ENCODE data around the gene TNRC6C. TPM values are rescaled to one million over a fixed set of nuclear protein-coding genes. Genes with fewer than 3 reads are reported as not detected.

TNRC6C gene
- total and polyA plus RNA-seq, 2 experiments from 2014 or later: 10.1 to 16.6 TPM

DNA sequence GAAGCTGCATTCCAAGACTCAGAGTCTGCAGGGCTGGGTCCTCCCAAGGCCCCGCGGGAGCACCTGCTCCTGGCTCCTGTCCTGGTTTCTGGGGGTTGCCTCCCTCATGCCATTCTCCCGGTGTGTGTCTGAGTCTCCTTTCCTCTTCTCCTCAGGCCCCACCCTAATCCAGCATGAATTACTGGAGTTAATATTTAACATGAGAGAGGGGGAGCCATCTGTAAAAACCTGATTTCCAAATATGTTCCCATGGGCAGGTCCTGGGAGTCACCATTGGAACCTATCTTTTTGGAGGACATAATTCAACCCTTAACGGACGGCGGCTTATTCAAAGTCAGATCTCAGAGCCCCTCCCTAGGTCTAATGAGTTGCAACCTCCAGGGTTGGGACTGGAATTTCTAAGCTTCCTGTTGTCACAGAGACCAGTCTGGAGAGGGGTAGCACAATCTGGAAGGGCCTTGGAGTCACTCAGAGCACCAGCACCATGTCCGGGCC, 193.1 kb downstream of the TNRC6C start:
- Histone ChIP-seq H4K20me1 (replicated peaks; ENCODE audit: insufficient read depth) (no peaks in the 10 kb centered on the region), H3K4me2 (no peak overlapping the region), H3K36me3 (ENCODE audit: insufficient read depth) (no peaks in the 10 kb centered on the region), H3K4me1 (ENCODE audit: insufficient read depth) (no peaks in the 10 kb centered on the region), H3K27ac (ENCODE audit: low read depth) (no peak overlapping the region), H3F3A (replicated peaks; ENCODE audit: low read depth) (no peaks in the 10 kb centered on the region), H3K27me3 (ENCODE audit: insufficient read depth) (no peaks in the 10 kb centered on the region), H3K9me2 (ENCODE audit: insufficient read depth) (no peaks in the 10 kb centered on the region), H3K79me2 (replicated peaks; ENCODE audit: insufficient read depth) (no peaks in the 10 kb centered on the region), H3K4me3 (no peak overlapping the region), H2AFZ (no peak overlapping the region)
- TF ChIP-seq NANOG (IDR thresholded peaks at IDR 0.05; ENCODE audit: borderline replicate concordance): no peak
- TF ChIP-seq, protein P1, sequence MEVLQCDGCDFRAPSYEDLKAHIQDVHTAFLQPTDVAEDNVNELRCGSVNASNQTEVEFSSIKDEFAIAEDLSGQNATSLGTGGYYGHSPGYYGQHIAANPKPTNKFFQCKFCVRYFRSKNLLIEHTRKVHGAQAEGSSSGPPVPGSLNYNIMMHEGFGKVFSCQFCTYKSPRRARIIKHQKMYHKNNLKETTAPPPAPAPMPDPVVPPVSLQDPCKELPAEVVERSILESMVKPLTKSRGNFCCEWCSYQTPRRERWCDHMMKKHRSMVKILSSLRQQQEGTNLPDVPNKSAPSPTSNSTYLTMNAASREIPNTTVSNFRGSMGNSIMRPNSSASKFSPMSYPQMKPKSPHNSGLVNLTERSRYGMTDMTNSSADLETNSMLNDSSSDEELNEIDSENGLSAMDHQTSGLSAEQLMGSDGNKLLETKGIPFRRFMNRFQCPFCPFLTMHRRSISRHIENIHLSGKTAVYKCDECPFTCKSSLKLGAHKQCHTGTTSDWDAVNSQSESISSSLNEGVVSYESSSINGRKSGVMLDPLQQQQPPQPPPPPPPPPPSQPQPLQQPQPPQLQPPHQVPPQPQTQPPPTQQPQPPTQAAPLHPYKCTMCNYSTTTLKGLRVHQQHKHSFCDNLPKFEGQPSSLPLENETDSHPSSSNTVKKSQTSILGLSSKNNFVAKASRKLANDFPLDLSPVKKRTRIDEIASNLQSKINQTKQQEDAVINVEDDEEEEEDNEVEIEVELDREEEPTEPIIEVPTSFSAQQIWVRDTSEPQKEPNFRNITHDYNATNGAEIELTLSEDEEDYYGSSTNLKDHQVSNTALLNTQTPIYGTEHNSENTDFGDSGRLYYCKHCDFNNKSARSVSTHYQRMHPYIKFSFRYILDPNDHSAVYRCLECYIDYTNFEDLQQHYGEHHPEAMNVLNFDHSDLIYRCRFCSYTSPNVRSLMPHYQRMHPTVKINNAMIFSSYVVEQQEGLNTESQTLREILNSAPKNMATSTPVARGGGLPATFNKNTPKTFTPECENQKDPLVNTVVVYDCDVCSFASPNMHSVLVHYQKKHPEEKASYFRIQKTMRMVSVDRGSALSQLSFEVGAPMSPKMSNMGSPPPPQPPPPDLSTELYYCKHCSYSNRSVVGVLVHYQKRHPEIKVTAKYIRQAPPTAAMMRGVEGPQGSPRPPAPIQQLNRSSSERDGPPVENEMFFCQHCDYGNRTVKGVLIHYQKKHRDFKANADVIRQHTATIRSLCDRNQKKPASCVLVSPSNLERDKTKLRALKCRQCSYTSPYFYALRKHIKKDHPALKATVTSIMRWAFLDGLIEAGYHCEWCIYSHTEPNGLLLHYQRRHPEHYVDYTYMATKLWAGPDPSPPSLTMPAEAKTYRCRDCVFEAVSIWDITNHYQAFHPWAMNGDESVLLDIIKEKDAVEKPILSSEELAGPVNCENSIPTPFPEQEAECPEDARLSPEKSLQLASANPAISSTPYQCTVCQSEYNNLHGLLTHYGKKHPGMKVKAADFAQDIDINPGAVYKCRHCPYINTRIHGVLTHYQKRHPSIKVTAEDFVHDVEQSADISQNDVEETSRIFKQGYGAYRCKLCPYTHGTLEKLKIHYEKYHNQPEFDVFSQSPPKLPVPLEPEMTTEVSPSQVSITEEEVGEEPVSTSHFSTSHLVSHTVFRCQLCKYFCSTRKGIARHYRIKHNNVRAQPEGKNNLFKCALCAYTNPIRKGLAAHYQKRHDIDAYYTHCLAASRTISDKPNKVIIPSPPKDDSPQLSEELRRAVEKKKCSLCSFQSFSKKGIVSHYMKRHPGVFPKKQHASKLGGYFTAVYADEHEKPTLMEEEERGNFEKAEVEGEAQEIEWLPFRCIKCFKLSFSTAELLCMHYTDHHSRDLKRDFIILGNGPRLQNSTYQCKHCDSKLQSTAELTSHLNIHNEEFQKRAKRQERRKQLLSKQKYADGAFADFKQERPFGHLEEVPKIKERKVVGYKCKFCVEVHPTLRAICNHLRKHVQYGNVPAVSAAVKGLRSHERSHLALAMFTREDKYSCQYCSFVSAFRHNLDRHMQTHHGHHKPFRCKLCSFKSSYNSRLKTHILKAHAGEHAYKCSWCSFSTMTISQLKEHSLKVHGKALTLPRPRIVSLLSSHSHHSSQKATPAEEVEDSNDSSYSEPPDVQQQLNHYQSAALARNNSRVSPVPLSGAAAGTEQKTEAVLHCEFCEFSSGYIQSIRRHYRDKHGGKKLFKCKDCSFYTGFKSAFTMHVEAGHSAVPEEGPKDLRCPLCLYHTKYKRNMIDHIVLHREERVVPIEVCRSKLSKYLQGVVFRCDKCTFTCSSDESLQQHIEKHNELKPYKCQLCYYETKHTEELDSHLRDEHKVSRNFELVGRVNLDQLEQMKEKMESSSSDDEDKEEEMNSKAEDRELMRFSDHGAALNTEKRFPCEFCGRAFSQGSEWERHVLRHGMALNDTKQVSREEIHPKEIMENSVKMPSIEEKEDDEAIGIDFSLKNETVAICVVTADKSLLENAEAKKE (CRISPR knock-in tag; IDR thresholded peaks at IDR 0.05): no peak
- no peak for TF ChIP-seq EZH2 (IDR thresholded peaks at IDR 0.05; ENCODE audit: low read depth, unreplicated experiment)
- TF ChIP-seq POLR2AphosphoS5 (IDR thresholded peaks at IDR 0.05; ENCODE audit: low read depth): no peak
- TF ChIP-seq STAT1 (IDR thresholded peaks at IDR 0.05; ENCODE audit: unreplicated experiment): no peak
- TF ChIP-seq, protein P2, sequence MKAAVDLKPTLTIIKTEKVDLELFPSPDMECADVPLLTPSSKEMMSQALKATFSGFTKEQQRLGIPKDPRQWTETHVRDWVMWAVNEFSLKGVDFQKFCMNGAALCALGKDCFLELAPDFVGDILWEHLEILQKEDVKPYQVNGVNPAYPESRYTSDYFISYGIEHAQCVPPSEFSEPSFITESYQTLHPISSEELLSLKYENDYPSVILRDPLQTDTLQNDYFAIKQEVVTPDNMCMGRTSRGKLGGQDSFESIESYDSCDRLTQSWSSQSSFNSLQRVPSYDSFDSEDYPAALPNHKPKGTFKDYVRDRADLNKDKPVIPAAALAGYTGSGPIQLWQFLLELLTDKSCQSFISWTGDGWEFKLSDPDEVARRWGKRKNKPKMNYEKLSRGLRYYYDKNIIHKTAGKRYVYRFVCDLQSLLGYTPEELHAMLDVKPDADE (IDR thresholded peaks at IDR 0.05): no peak
- TF ChIP-seq ZNF331 (CRISPR knock-in tag; IDR thresholded peaks at IDR 0.05; ENCODE audit: low read depth): no peak
- TF ChIP-seq, protein P3, sequence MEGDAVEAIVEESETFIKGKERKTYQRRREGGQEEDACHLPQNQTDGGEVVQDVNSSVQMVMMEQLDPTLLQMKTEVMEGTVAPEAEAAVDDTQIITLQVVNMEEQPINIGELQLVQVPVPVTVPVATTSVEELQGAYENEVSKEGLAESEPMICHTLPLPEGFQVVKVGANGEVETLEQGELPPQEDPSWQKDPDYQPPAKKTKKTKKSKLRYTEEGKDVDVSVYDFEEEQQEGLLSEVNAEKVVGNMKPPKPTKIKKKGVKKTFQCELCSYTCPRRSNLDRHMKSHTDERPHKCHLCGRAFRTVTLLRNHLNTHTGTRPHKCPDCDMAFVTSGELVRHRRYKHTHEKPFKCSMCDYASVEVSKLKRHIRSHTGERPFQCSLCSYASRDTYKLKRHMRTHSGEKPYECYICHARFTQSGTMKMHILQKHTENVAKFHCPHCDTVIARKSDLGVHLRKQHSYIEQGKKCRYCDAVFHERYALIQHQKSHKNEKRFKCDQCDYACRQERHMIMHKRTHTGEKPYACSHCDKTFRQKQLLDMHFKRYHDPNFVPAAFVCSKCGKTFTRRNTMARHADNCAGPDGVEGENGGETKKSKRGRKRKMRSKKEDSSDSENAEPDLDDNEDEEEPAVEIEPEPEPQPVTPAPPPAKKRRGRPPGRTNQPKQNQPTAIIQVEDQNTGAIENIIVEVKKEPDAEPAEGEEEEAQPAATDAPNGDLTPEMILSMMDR (conservative IDR thresholded peaks at IDR 0.05; ENCODE audit: low read depth in 2 of 2): no peak
- no peak for TF ChIP-seq EZH2phosphoT487 (IDR thresholded peaks at IDR 0.05; ENCODE audit: unreplicated experiment)
- TF ChIP-seq ZNF114 (CRISPR knock-in tag; IDR thresholded peaks at IDR 0.05): no peak
- TF ChIP-seq, protein P4, sequence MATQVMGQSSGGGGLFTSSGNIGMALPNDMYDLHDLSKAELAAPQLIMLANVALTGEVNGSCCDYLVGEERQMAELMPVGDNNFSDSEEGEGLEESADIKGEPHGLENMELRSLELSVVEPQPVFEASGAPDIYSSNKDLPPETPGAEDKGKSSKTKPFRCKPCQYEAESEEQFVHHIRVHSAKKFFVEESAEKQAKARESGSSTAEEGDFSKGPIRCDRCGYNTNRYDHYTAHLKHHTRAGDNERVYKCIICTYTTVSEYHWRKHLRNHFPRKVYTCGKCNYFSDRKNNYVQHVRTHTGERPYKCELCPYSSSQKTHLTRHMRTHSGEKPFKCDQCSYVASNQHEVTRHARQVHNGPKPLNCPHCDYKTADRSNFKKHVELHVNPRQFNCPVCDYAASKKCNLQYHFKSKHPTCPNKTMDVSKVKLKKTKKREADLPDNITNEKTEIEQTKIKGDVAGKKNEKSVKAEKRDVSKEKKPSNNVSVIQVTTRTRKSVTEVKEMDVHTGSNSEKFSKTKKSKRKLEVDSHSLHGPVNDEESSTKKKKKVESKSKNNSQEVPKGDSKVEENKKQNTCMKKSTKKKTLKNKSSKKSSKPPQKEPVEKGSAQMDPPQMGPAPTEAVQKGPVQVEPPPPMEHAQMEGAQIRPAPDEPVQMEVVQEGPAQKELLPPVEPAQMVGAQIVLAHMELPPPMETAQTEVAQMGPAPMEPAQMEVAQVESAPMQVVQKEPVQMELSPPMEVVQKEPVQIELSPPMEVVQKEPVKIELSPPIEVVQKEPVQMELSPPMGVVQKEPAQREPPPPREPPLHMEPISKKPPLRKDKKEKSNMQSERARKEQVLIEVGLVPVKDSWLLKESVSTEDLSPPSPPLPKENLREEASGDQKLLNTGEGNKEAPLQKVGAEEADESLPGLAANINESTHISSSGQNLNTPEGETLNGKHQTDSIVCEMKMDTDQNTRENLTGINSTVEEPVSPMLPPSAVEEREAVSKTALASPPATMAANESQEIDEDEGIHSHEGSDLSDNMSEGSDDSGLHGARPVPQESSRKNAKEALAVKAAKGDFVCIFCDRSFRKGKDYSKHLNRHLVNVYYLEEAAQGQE (IDR thresholded peaks at IDR 0.05; ENCODE audit: unreplicated experiment): no peak
- H3K27ac Mint-ChIP-seq: no peak overlapping the region
- ATAC-seq (peak; percentile 69), DNase-seq (ENCODE audit: low spot score) (peak; percentile 44)
- no peaks in the 10 kb centered on the region for H3K36me3 Mint-ChIP-seq (ENCODE audit: low read depth)
- H3K9me3 Mint-ChIP-seq: no peaks in the 10 kb centered on the region; the same call in 2 of the 3 replicates
- peaks cover 5% of the 10 kb centered on the region; the same call in 1 of the 3 replicates for H3K4me1 Mint-ChIP-seq
- peaks cover 2% of the 10 kb centered on the region for H3K27me3 Mint-ChIP-seq (ENCODE audit: insufficient read depth, low read depth, poor library complexity)
- no peak overlapping the region for H3K4me3 Mint-ChIP-seq

Data from GM23338 (cell line).